Stimulated activated CD4-positive, alpha-beta T cell treated with anti-CD3 and anti-CD28 coated beads, Interleukin-4, amount 100 ng/mL, for 1 hour (primary cell): Measurements from ENCODE around the gene PRR7.

Experiments used
- DNase-seq: peaks from one replicate; pipeline ENCODE4 v3.0.0-alpha.2; 2020

Gene PRR7

GRCh38 chr5:177501874-177502678 lies 55.5 kb downstream of the PRR7 start:
- DNase-seq, result no peak

GRCh38 chr5:177502886-177503285 lies 56.3 kb downstream of the PRR7 start:
- no peak for DNase-seq

GRCh38 chr5:177503351-177504085 lies 56.9 kb downstream of the PRR7 start:
- DNase-seq, result no peak

GRCh38 chr5:177504086-177505056 lies 57.8 kb downstream of the PRR7 start:
- DNase-seq, result no peak

GRCh38 chr5:177505075-177505474 lies 58.5 kb downstream of the PRR7 start:
- DNase-seq, result no peak
